H7 (cell line): ENCODE measurements around the gene GPSM1. TPM values are rescaled to one million over a fixed set of nuclear protein-coding genes. Genes with fewer than 3 reads are reported as not detected.
"Not testable (repeated sequence)": the region's sequence is repeated elsewhere in the genome, so short reads cannot be mapped to it uniquely, and the experiment has no call there.

Experiments used
- DNase-seq: peaks from one replicate; pipeline ENCODE4 v3.0.0; 2012
- H3K27me3 ChIP-seq: 2 replicates; pipeline ENCODE4 v1.6.0; 2011; ENCODE audit warnings: mild to moderate bottlenecking, low read length; ENCODE audit not compliant: control insufficient read depth, insufficient read depth
- H3K36me3 ChIP-seq: replicated peaks from 2 replicates; pipeline ENCODE4 v1.5.1; 2011; ENCODE audit warnings: low read length; ENCODE audit not compliant: control insufficient read depth, insufficient read depth
- H3K4me3 ChIP-seq: 2 replicates; pipeline ENCODE4 v1.5.1; 2011; ENCODE audit warnings: low read depth, mild to moderate bottlenecking, control low read depth, low read length, moderate library complexity; ENCODE audit not compliant: insufficient read depth
- total RNA-seq: library from RNA; depleted of rRNA; stranded (reverse); fragments of >200 nt; shearing (Covaris generic); gene quantifications from 2 replicates; pipeline ENCODE4 v1.2.3, GENCODE V29; 2014

Gene GPSM1
- total RNA-seq, 1 experiment from 2014 or later, result 22.2 TPM

- DNase-seq, result no peak
- H3K4me3 ChIP-seq, result no peak overlapping the region
- H3K27me3 ChIP-seq, result no peaks in the 10 kb centered on the region
- H3K36me3 ChIP-seq, result no peaks in the 10 kb centered on the region
Observed at GRCh38 chr9:136314944-136315343, 12.4 kb upstream of the GPSM1 start.

GRCh38 chr9:136316271-136316751 is 11.0 kb upstream of the GPSM1 start:
- H3K27me3 ChIP-seq, result no peaks in the 10 kb centered on the region
- no peaks in the 10 kb centered on the region for H3K36me3 ChIP-seq
- DNase-seq, result no peak
- no peak overlapping the region for H3K4me3 ChIP-seq

- no peak overlapping the region for H3K4me3 ChIP-seq
- H3K27me3 ChIP-seq, result no peaks in the 10 kb centered on the region
- no peaks in the 10 kb centered on the region for H3K36me3 ChIP-seq
- no peak for DNase-seq
Observed at GRCh38 chr9:136316896-136317676, 10.3 kb upstream of the GPSM1 start.

- H3K36me3 ChIP-seq, result no peaks in the 10 kb centered on the region
Observed at GRCh38 chr9:136317695-136318094, 9.6 kb upstream of the GPSM1 start.

GRCh38 chr9:136318111-136318775 is 9.1 kb upstream of the GPSM1 start:
- no peaks in the 10 kb centered on the region for H3K36me3 ChIP-seq
- H3K4me3 ChIP-seq, result no peak overlapping the region
- DNase-seq, result no peak
- no peaks in the 10 kb centered on the region for H3K27me3 ChIP-seq

More at GRCh38 chr9:136317695-136318094, 9.6 kb upstream of the GPSM1 start:
- DNase-seq, result no peak
- Histone ChIP-seq H3K27me3 (no peaks in the 10 kb centered on the region), H3K4me3 (no peak overlapping the region)

- no peaks in the 10 kb centered on the region for H3K36me3 ChIP-seq
- no peak for DNase-seq
- no peaks in the 10 kb centered on the region for H3K27me3 ChIP-seq
- no peak overlapping the region for H3K4me3 ChIP-seq
Observed at GRCh38 chr9:136318776-136319241, 8.5 kb upstream of the GPSM1 start.

- not testable (repeated sequence) for DNase-seq, H3K27me3 ChIP-seq, H3K4me3 ChIP-seq, H3K36me3 ChIP-seq
Observed at GRCh38 chr9:136319244-136319643, 8.1 kb upstream of the GPSM1 start.

- not testable (repeated sequence) for H3K36me3 ChIP-seq, H3K4me3 ChIP-seq, H3K27me3 ChIP-seq, DNase-seq
Observed at GRCh38 chr9:136319955-136320354, 7.4 kb upstream of the GPSM1 start.

- not testable (repeated sequence) for DNase-seq, H3K27me3 ChIP-seq, H3K4me3 ChIP-seq, H3K36me3 ChIP-seq
Observed at GRCh38 chr9:136320972-136321371, 6.4 kb upstream of the GPSM1 start.

GRCh38 chr9:136321561-136321960 is 5.8 kb upstream of the GPSM1 start:
- H3K4me3 ChIP-seq, result no peak overlapping the region
- DNase-seq, result no peak
- no peaks in the 10 kb centered on the region for H3K27me3 ChIP-seq
- H3K36me3 ChIP-seq, result no peaks in the 10 kb centered on the region

GRCh38 chr9:136322756-136323330 is 4.5 kb upstream of the GPSM1 start:
- DNase-seq, result no peak
- Histone ChIP-seq H3K36me3 (no peaks in the 10 kb centered on the region), H3K27me3 (no peaks in the 10 kb centered on the region), H3K4me3 (no peak overlapping the region)

- Histone ChIP-seq H3K27me3 (no peaks in the 10 kb centered on the region), H3K36me3 (no peaks in the 10 kb centered on the region), H3K4me3 (no peak overlapping the region)
- no peak for DNase-seq
Observed at GRCh38 chr9:136323371-136323789, 4.0 kb upstream of the GPSM1 start.

- H3K4me3 ChIP-seq, result no peak overlapping the region
- no peaks in the 10 kb centered on the region for H3K27me3 ChIP-seq
- peak; percentile 84 for DNase-seq
- no peaks in the 10 kb centered on the region for H3K36me3 ChIP-seq
Observed at GRCh38 chr9:136324501-136325300, 2.6 kb upstream of the GPSM1 start.

GRCh38 chr9:136325358-136325757 is 2.0 kb upstream of the GPSM1 start:
- Histone ChIP-seq H3K27me3 (no peaks in the 10 kb centered on the region), H3K36me3 (no peaks in the 10 kb centered on the region), H3K4me3 (no peak overlapping the region)
- no peak for DNase-seq
